T-helper 17 cell (primary cell): ENCODE measurements around the gene KCNJ12. TPM values are rescaled to one million over a fixed set of nuclear protein-coding genes. Genes with fewer than 3 reads are reported as not detected.

Experiments
- ATAC-seq: fragments of 150-1000 bp; cut with Tn5 transposase; 2 replicates; pipeline ENCODE4 v1.10.0; 2021; ENCODE audit warnings: mild to moderate bottlenecking, moderate library complexity
- DNase-seq, 3 donors: peaks; one replicate each; pipeline versions ENCODE4 v3.0.0 to v3.0.0-alpha.2; 2020 to 2021
- H3K9me3 ChIP-seq: one replicate; pipeline ENCODE4 v1.7.0; 2013; ENCODE audit warnings: low read length, mild to moderate bottlenecking; ENCODE audit not compliant: control insufficient read depth, poor library complexity, severe bottlenecking
- H3K27ac Mint-ChIP-seq: one replicate; pipeline ENCODE4 v1.8.0; 2022; ENCODE audit warnings: mild to moderate bottlenecking, moderate library complexity, mixed read lengths
- H3K27me3 Mint-ChIP-seq: one replicate; pipeline ENCODE4 v1.8.0; 2022; ENCODE audit warnings: mixed read lengths
- H3K36me3 Mint-ChIP-seq: one replicate; pipeline ENCODE4 v1.8.0; 2022; ENCODE audit warnings: low read depth, mixed read lengths
- H3K4me1 Mint-ChIP-seq: one replicate; pipeline ENCODE4 v1.8.0; 2022; ENCODE audit warnings: mild to moderate bottlenecking, mixed read lengths
- H3K4me3 Mint-ChIP-seq: one replicate; pipeline ENCODE4 v1.8.0; 2022; ENCODE audit warnings: mild to moderate bottlenecking, moderate library complexity, mixed read lengths
- total RNA-seq, 4 donors: library from RNA in 2 of 4; stranded (reverse) in 2 of 4; gene quantifications; one replicate each; pipeline ENCODE4 v1.2.3 and lab custom pipeline; 2022 to 2026

KCNJ12 gene
- total RNA-seq, 2 donors from 2014 or later = 0.12 TPM; not detected in 1

DNA sequence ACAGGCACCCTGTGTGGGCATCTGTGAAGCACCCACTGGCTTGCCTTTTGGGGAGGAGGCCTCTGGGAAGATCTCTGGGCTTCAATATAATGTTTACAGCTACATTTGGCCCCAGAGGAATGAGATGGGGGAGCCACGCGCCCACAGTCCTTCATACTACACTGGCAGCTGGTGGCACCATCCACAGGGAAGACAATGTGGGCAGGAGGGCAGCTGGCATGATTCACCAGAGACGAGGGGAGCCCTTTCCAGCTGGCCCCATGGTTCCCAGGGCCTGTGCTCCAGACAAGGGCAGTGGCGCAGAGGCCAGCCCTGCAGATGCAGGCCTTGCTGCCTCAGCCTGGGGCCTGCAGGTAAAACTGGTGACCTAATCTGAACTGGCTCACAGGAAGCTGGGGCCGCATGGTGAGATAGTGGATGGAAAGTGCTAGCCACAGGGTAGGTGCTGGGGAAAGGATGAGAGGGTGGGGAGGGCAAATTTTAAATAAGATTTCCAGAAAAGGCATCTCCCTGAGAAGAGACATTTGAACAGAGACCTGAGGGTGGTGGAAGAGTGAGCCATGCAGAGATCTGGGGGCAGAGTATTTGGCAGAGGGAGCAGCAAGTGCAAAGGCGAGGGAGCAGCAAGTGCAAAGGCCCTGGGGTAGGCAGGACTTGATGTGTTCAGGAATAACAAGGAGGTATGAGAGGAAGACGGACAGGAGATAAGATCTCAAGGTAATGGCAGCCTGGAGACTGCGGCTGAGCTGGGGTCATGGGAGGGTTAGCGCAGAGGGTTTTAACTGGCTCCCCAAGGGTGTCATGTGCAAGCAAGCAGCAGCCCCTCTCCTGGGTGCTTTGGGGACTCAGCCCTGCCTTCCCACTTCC lies 12.1 kb upstream of the KCNJ12 start:
- peaks cover 2% of the 10 kb centered on the region for H3K36me3 Mint-ChIP-seq
- peaks cover 3% of the 10 kb centered on the region for H3K4me1 Mint-ChIP-seq
- no peak overlapping the region for H3K27ac Mint-ChIP-seq
- peaks cover 9% of the 10 kb centered on the region for H3K27me3 Mint-ChIP-seq
- H3K4me3 Mint-ChIP-seq = no peak overlapping the region
- no peaks in the 10 kb centered on the region for H3K9me3 ChIP-seq
- ATAC-seq (no peak), DNase-seq (no peak)

DNA sequence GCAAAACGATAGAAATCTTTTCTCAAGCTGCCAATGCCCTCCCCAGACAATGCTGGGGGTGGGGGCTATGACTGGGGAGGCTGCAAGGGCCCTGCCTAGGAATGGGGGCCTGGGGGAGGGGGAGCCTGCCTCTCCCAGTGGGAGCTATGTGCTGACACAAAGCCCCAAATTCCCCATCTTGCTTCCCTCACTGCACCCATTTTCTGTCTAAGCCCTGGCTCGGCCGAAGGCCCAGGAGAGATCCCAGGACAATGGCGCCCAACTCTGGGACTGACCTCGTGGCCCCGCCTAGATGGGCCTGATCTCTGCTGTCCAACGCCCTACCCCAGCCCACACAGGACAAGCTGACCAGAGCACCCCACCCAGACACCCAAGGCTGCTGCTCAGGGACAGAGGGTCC lies 11.1 kb upstream of the KCNJ12 start:
- H3K27ac Mint-ChIP-seq = no peak overlapping the region
- peaks cover 3% of the 10 kb centered on the region for H3K4me1 Mint-ChIP-seq
- H3K27me3 Mint-ChIP-seq = peaks cover 9% of the 10 kb centered on the region
- ATAC-seq = no peak
- H3K9me3 ChIP-seq = no peaks in the 10 kb centered on the region
- DNase-seq = no peak
- no peak overlapping the region for H3K4me3 Mint-ChIP-seq
- H3K36me3 Mint-ChIP-seq = peaks cover 2% of the 10 kb centered on the region

GRCh38 chr17:21368545-21369246 lies 7.5 kb upstream of the KCNJ12 start:
- H3K27ac Mint-ChIP-seq = no peak overlapping the region
- ATAC-seq = no peak

DNA sequence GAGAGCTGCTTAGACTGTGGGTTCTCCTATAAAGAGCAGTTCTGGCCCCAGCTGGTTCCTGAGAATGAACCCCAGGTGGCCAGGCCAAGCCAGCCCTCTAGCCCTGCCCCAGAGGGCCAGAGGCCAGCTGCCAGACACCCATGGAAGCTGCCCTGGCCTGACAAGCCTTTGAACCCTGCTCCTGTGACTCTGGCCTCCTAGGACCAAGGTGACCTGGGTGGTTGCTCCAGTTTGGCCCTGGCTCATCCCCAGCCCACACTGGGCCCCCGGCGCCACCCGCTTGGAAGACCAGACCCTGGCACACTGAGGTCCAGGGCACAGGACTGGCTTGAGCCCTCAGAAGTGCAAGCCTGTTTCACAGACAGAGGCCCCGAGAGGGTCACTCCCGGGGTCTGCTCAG lies 6.8 kb upstream of the KCNJ12 start:
- no peaks in the 10 kb centered on the region for H3K9me3 ChIP-seq
- no peak for ATAC-seq
- H3K36me3 Mint-ChIP-seq = peaks cover 2% of the 10 kb centered on the region
- no peak overlapping the region for H3K4me3 Mint-ChIP-seq
- DNase-seq = no peak
- peaks cover 3% of the 10 kb centered on the region for H3K4me1 Mint-ChIP-seq
- H3K27me3 Mint-ChIP-seq = peaks cover 20% of the 10 kb centered on the region
- H3K27ac Mint-ChIP-seq = no peak overlapping the region

More at GRCh38 chr17:21368545-21369246, 7.5 kb upstream of the KCNJ12 start:
- DNase-seq = no peak
- no peaks in the 10 kb centered on the region for H3K9me3 ChIP-seq
- H3K27me3 Mint-ChIP-seq = peaks cover 16% of the 10 kb centered on the region
- H3K4me1 Mint-ChIP-seq = peaks cover 3% of the 10 kb centered on the region
- peaks cover 2% of the 10 kb centered on the region for H3K36me3 Mint-ChIP-seq
- no peak overlapping the region for H3K4me3 Mint-ChIP-seq

DNA sequence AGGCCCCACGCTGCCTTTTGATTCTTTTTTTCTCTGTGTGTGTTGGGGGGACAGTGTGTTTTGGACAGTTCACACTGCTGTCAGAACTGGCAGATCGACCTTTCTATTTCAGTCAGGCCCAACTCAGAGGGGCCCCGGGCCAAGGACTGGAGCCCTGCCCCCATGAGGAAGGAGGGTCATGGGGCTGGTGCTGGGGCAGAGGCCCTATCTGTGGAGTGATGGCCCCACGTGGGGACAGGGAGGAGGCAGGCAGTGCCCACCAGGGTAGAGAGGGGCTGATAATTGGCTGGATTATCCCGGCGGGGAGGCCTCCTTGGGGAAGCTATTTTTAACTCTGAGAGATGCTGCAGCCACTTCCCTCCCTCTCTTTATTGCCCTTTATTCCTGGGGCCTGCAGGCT lies 5.7 kb upstream of the KCNJ12 start:
- H3K27ac Mint-ChIP-seq = no peak overlapping the region
- ATAC-seq (no peak), DNase-seq (no peak)
- peaks cover 3% of the 10 kb centered on the region for H3K36me3 Mint-ChIP-seq
- peaks cover 31% of the 10 kb centered on the region for H3K27me3 Mint-ChIP-seq
- peaks cover 3% of the 10 kb centered on the region for H3K4me1 Mint-ChIP-seq
- no peaks in the 10 kb centered on the region for H3K9me3 ChIP-seq
- H3K4me3 Mint-ChIP-seq = no peak overlapping the region

GRCh38 chr17:21371511-21372081 lies 4.6 kb upstream of the KCNJ12 start:
- Mint-ChIP-seq H3K36me3 (peaks cover 9% of the 10 kb centered on the region), H3K27me3 (peaks cover 37% of the 10 kb centered on the region), H3K4me3 (no peak overlapping the region), H3K4me1 (peaks cover 6% of the 10 kb centered on the region), H3K27ac (no peak overlapping the region)
- DNase-seq = no peak
- H3K9me3 ChIP-seq = no peaks in the 10 kb centered on the region
- no peak for ATAC-seq

DNA sequence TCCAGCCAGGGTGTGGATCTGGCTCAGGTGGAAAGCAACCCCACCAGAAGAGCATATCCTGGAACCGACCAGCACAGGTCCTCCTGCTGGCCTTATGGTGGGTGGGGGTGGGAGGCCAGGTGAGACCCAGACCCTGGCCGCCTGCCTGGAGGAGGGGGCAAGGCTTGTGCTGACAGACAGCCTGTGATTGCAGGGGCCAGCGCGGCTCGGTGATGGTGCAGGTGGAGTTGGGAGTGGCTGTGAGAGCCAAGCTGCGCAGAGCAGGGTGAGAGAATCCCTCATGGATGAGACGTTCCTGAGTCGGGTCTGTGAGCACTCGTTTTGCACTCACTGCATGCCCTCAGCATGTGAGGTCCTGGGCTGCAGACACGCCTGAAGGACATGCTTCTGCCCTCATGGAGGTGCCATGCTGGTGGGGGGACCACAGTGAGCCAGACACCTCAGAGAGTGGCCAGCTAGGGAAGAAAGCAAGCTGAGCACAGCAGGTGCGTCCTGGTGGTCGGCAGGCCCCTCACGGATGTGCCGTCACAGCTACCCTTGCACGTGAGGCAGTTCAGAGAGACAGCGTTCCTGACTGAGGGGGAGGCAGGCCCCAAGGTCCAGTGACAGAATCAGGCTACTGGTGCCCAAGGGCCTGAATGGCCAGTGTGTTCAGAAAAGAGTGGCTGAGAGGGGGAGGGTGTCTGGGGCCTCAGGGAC lies 3.8 kb upstream of the KCNJ12 start:
- peaks cover 9% of the 10 kb centered on the region for H3K36me3 Mint-ChIP-seq
- DNase-seq (no peak), ATAC-seq (no peak)
- peaks cover 43% of the 10 kb centered on the region for H3K27me3 Mint-ChIP-seq
- no peaks in the 10 kb centered on the region for H3K9me3 ChIP-seq
- H3K27ac Mint-ChIP-seq = no peak overlapping the region
- no peak overlapping the region for H3K4me3 Mint-ChIP-seq
- peaks cover 6% of the 10 kb centered on the region for H3K4me1 Mint-ChIP-seq

DNA sequence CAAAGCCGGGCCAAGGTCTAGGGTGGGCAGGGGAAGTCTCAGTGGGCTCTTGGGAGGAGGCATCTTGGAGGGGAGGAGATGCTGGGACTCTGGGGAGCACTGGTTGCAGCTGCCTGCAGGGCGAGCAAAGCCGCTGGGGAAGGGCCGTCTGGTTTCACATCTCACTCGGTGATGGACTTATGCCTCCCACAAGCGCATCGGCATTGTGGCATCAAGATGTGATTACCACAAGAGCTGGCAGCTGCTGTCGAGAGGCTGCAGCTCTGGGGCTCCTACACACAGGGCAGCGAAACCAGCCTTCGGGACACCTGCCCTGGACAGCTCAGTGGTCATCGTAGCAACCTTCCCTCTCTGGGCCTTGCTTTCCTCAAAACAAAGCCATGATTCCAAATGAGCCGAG lies 3.1 kb upstream of the KCNJ12 start:
- no peak overlapping the region for H3K4me3 Mint-ChIP-seq
- DNase-seq = no peak
- H3K4me1 Mint-ChIP-seq = peaks cover 6% of the 10 kb centered on the region
- ATAC-seq = no peak
- no peaks in the 10 kb centered on the region for H3K9me3 ChIP-seq
- H3K36me3 Mint-ChIP-seq = peaks cover 9% of the 10 kb centered on the region
- peaks cover 43% of the 10 kb centered on the region for H3K27me3 Mint-ChIP-seq
- H3K27ac Mint-ChIP-seq = no peak overlapping the region

DNA sequence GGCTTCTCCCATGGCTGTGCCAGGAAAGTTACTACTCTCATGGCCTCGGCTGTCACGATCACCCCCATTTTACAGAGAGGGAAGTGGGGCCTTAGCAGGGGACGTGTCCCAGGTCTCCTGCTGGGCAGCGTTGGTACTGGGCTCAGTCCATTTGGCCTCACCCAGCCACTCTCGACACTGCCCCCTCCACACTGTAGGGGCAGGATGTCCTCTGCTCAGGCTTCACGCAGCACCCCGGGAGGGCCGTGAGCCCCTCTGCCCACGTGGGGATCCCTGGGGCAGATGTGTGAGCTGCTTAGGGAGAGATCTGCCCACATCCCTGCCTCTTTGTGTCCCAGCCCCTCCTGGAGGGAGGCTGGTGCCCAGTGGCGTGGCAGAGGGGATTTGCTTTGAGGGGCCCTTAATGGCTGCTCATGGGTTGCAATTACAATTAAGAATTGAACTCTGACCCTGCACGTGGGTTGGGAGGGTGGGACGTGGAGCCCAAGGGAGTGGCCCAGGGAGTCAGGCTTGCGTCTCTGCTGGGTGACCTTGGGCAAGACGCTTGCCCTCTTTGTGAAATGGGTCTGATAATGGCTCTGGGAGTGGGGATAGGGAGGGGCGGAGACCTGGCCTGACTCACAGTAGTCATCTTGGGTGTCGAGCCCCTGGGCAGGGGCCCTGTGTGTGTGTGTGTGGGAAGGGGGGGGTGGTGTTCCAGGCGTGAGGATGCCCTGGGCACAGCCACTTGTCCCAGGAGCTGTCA lies 2.3 kb upstream of the KCNJ12 start:
- no peak for DNase-seq
- no peak overlapping the region for H3K4me3 Mint-ChIP-seq
- H3K4me1 Mint-ChIP-seq = peaks cover 3% of the 10 kb centered on the region
- H3K9me3 ChIP-seq = no peaks in the 10 kb centered on the region
- H3K36me3 Mint-ChIP-seq = peaks cover 6% of the 10 kb centered on the region
- H3K27me3 Mint-ChIP-seq = peaks cover 35% of the 10 kb centered on the region
- H3K27ac Mint-ChIP-seq = no peak overlapping the region
- ATAC-seq = no peak

- ATAC-seq (no peak), DNase-seq (no peak)
- Mint-ChIP-seq H3K4me3 (no peak overlapping the region), H3K36me3 (peaks cover 6% of the 10 kb centered on the region), H3K27me3 (peaks cover 34% of the 10 kb centered on the region), H3K4me1 (peaks cover 3% of the 10 kb centered on the region), H3K27ac (no peak overlapping the region)
- H3K9me3 ChIP-seq = no peaks in the 10 kb centered on the region
Measured at GRCh38 chr17:21374441-21375161, 1.6 kb upstream of the KCNJ12 start.

- Mint-ChIP-seq H3K27me3 (peaks cover 36% of the 10 kb centered on the region), H3K27ac (no peak overlapping the region), H3K36me3 (peaks cover 6% of the 10 kb centered on the region), H3K4me1 (peaks cover 3% of the 10 kb centered on the region), H3K4me3 (no peak overlapping the region)
- DNase-seq = no peak
- H3K9me3 ChIP-seq = no peaks in the 10 kb centered on the region
- no peak for ATAC-seq
Measured at GRCh38 chr17:21375162-21375560, 996 bp upstream of the KCNJ12 start.

GRCh38 chr17:21375757-21376080 lies 438 bp upstream of the KCNJ12 start:
- Mint-ChIP-seq H3K27me3 (peaks cover 38% of the 10 kb centered on the region), H3K27ac (no peak overlapping the region), H3K4me3 (peak overlapping the region; percentile 66), H3K4me1 (peaks cover 3% of the 10 kb centered on the region), H3K36me3 (peaks cover 6% of the 10 kb centered on the region)
- ATAC-seq (no peak), DNase-seq (no peak)
- H3K9me3 ChIP-seq = no peaks in the 10 kb centered on the region
